ENCODE measurements around the gene EPM2AIP1.
"Not testable (repeated sequence)": the region's sequence is repeated elsewhere in the genome, so short reads cannot be mapped to it uniquely, and the experiment has no call there.

The EPM2AIP1 gene

GRCh38 chr3:36992806-36993325 is at the start of gene EPM2AIP1:
Gene EPM2AIP1, minus strand, starts transcription at chr3:36993131. Its CDS starts 54 bp downstream, at chr3:36993077.
- DNase-seq (ENCODE audit: low spot score), result peak; percentile 100

GRCh38 chr3:37042712-37043111 is 49.8 kb upstream of the EPM2AIP1 start:
- DNase-seq (ENCODE audit: low spot score), result not testable (repeated sequence)

- peak; percentile 13 for DNase-seq (ENCODE audit: low spot score)
Measured at GRCh38 chr3:37041546-37042195, 48.7 kb upstream of the EPM2AIP1 start.

- no peak for DNase-seq (ENCODE audit: low spot score)
Measured at GRCh38 chr3:37040231-37040630, 47.3 kb upstream of the EPM2AIP1 start.

GRCh38 chr3:37039161-37039846 is 46.4 kb upstream of the EPM2AIP1 start:
- DNase-seq (ENCODE audit: low spot score), result no peak

GRCh38 chr3:37037352-37037751 is 44.4 kb upstream of the EPM2AIP1 start:
- no peak for DNase-seq (ENCODE audit: low spot score)

GRCh38 chr3:37032961-37033360 is 40.0 kb upstream of the EPM2AIP1 start:
- no peak for DNase-seq (ENCODE audit: low spot score)

- DNase-seq (ENCODE audit: low spot score), result no peak
Measured at GRCh38 chr3:37031096-37031682, 38.3 kb upstream of the EPM2AIP1 start.

GRCh38 chr3:37030588-37030987 is 37.7 kb upstream of the EPM2AIP1 start:
- no peak for DNase-seq (ENCODE audit: low spot score)

- no peak for DNase-seq (ENCODE audit: low spot score)
Measured at GRCh38 chr3:37029516-37030163, 36.7 kb upstream of the EPM2AIP1 start.

GRCh38 chr3:37029111-37029510 is 36.2 kb upstream of the EPM2AIP1 start:
- DNase-seq (ENCODE audit: low spot score), result no peak

GRCh38 chr3:37028329-37028728 is 35.4 kb upstream of the EPM2AIP1 start:
- DNase-seq (ENCODE audit: low spot score), result no peak

- no peak for DNase-seq (ENCODE audit: low spot score)
Measured at GRCh38 chr3:37026851-37027250, 33.9 kb upstream of the EPM2AIP1 start.

- no peak for DNase-seq (ENCODE audit: low spot score)
Measured at GRCh38 chr3:37025561-37026335, 32.8 kb upstream of the EPM2AIP1 start.

GRCh38 chr3:37024820-37025405 is 32.0 kb upstream of the EPM2AIP1 start:
- DNase-seq (ENCODE audit: low spot score), result no peak

- DNase-seq (ENCODE audit: low spot score), result peak; percentile 17
Measured at GRCh38 chr3:37024092-37024491, 31.2 kb upstream of the EPM2AIP1 start.

GRCh38 chr3:37017683-37018082 is 24.8 kb upstream of the EPM2AIP1 start:
- no peak for DNase-seq (ENCODE audit: low spot score)

GRCh38 chr3:37016903-37017302 is 24.0 kb upstream of the EPM2AIP1 start:
- no peak for DNase-seq (ENCODE audit: low spot score)

GRCh38 chr3:37015642-37016041 is 22.7 kb upstream of the EPM2AIP1 start:
- no peak for DNase-seq (ENCODE audit: low spot score)

GRCh38 chr3:37014620-37015019 is 21.7 kb upstream of the EPM2AIP1 start:
- no peak for DNase-seq (ENCODE audit: low spot score)

Measured in COLO829 (cell line).